H1 (cell line): ENCODE data around the gene NR1I3. TPM values are rescaled to one million over a fixed set of nuclear protein-coding genes. Genes with fewer than 3 reads are reported as not detected.

ENCODE experiments used
- CHD2 ChIP-seq: IDR thresholded peaks from 2 replicates; pipeline ENCODE4 v1.6.1; 2012; ENCODE audit warnings: low read length, improper control_type of control experiment
- JUN ChIP-seq: IDR thresholded peaks from 2 replicates; pipeline ENCODE4 v1.6.1; 2011; ENCODE audit warnings: low read depth, mild to moderate bottlenecking, improper control_type of control experiment, low read length
- KDM1A ChIP-seq: fragments of 200-600, 300-600 bp; sonication (generic); IDR thresholded peaks from 2 replicates; pipeline ENCODE4 v1.7.1; 2016; ENCODE audit warnings: mild to moderate bottlenecking, low read length, borderline replicate concordance
- KDM5A ChIP-seq: fragments of 200-600 bp; IDR thresholded peaks from 2 replicates; pipeline ENCODE4 v1.7.1; 2012; ENCODE audit warnings: mild to moderate bottlenecking, low read length, inconsistent platforms, mixed read lengths
- NANOG ChIP-seq: IDR thresholded peaks from 2 replicates; pipeline ENCODE4 v1.6.1; 2011; ENCODE audit warnings: low read length, low read depth, mild to moderate bottlenecking, inconsistent platforms; ENCODE audit not compliant: insufficient read depth, poor library complexity, severe bottlenecking
- SIRT6 ChIP-seq: IDR thresholded peaks from one replicate; pipeline ENCODE4 v1.7.1; 2012; ENCODE audit warnings: low read length, inconsistent platforms
- SP2 ChIP-seq: IDR thresholded peaks from 2 replicates; pipeline ENCODE4 v1.6.1; 2012; ENCODE audit warnings: mild to moderate bottlenecking, low read length, inconsistent platforms
- microRNA-seq, 2 experiments: library from miRNA; unstranded; fragments of <30 nt; microRNA quantifications; one replicate each; pipeline versions ENCODE4 to v1.2.0, GENCODE V29; 2016 to 2020; ENCODE audit warnings: borderline microRNAs expressed in 2 of 2, borderline number of aligned reads in 2 of 2, borderline replicate concordance in 1 of 2
- polyA plus RNA-seq, 7 experiments: library from polyadenylated mRNA; depleted of rRNA in 3 of 7; stranded (reverse) in 5 of 7; unstranded in 2 of 7; fragments of >200 nt in 5 of 7; fragments of 200-250 nt in 2 of 7; gene quantifications; 1 replicate in 5 of 7; 2 replicates in 1 of 7; 4 replicates in 1 of 7; pipeline versions ENCODE4 v1.2.1 to v1.2.3, GENCODE V29; 2011 to 2013; ENCODE audit warnings: missing spikeins in 2 of 7, mixed read lengths in 2 of 7
- total RNA-seq: library from RNA; stranded (reverse); fragmentation: NEBNext Ultra II Directional; extraction: Animal tissue kit (Norgen Biotek cat#: 25700); gene quantifications from 2 replicates; pipeline ENCODE4 v1.2.1, GENCODE V29; 2021
- TF ChIP-seq, protein P1 (sequence below): IDR thresholded peaks from 2 replicates; pipeline ENCODE4 v1.6.1; 2012; ENCODE audit warnings: low read length, inconsistent platforms

NR1I3 gene
- total and polyA plus RNA-seq, 2 of the 8 experiments (the other 6 are each of a cell fraction or from before 2014, with no cell fraction given), result not detected

DNA sequence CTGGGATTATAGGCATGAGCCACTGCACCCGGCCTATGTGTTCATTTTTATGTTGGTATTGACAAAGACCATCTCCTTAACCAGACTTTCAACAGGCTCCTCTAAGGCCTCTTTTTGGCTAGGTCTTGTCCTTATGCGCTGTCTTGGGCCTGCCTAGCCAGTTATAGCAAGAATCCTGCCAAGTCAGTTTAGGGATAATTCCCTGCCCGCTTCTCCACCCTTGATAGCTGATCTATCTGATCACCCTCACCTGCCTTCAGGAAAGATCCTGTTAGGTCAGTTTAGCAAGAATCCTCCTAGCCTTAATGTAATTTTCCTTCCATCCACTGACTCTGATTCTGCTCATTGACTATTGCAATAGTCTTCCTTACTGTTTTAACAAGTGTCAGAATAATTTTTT lies 58.3 kb downstream of the NR1I3 start (continued):
- TF ChIP-seq, protein P1, sequence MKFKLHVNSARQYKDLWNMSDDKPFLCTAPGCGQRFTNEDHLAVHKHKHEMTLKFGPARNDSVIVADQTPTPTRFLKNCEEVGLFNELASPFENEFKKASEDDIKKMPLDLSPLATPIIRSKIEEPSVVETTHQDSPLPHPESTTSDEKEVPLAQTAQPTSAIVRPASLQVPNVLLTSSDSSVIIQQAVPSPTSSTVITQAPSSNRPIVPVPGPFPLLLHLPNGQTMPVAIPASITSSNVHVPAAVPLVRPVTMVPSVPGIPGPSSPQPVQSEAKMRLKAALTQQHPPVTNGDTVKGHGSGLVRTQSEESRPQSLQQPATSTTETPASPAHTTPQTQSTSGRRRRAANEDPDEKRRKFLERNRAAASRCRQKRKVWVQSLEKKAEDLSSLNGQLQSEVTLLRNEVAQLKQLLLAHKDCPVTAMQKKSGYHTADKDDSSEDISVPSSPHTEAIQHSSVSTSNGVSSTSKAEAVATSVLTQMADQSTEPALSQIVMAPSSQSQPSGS, result no peak
- TF ChIP-seq CHD2 (no peak), NANOG (no peak), SIRT6 (no peak), SP2 (no peak), KDM5A (no peak), JUN (no peak), KDM1A (no peak)

Small RNAs within 50 kb of the gene (microRNA-seq; reads per million reads assigned to microRNA genes)
- 0.23 to 0.61 reads per million in 2 experiments for gene MIR5187

Other genes starting within 250 kb of the NR1I3 start
- 143 and 159 TPM in 2 replicates for gene F11R, start 217.1 kb downstream of the NR1I3 start, total RNA-seq
- gene F11R, start 217.1 kb downstream of the NR1I3 start, polyA plus RNA-seq (2011; rRNA removed), result 170 and 200 TPM in 2 replicates
- 60.4 and 60.9 TPM in 2 replicates for gene TSTD1, start 199.2 kb downstream of the NR1I3 start, total RNA-seq
- gene TSTD1, start 199.2 kb downstream of the NR1I3 start, polyA plus RNA-seq (2011; rRNA removed), result 314 and 360 TPM in 2 replicates
- gene USF1, start 192.2 kb downstream of the NR1I3 start, total RNA-seq, result 68.9 and 74.6 TPM in 2 replicates
- 45.7 and 50.3 TPM in 2 replicates for gene USF1, start 192.2 kb downstream of the NR1I3 start, polyA plus RNA-seq (2011; rRNA removed)
- 0.39 and 0.40 TPM in 2 replicates for gene ARHGAP30, start 168.3 kb downstream of the NR1I3 start, total RNA-seq
- 0.27 and 0.50 TPM in 2 replicates for gene ARHGAP30, start 168.3 kb downstream of the NR1I3 start, polyA plus RNA-seq (2011; rRNA removed)
- gene NECTIN4, start 148.6 kb downstream of the NR1I3 start, total RNA-seq, result 0.19 and 0.29 TPM in 2 replicates
- gene NECTIN4, start 148.6 kb downstream of the NR1I3 start, polyA plus RNA-seq (2011; rRNA removed), result 0.71 and 0.86 TPM in 2 replicates
- 4.0 and 6.5 TPM in 2 replicates for gene KLHDC9, start 139.8 kb downstream of the NR1I3 start, total RNA-seq
- gene KLHDC9, start 139.8 kb downstream of the NR1I3 start, polyA plus RNA-seq (2011; rRNA removed), result 15.6 and 18.0 TPM in 2 replicates
- 71.2 and 74.7 TPM in 2 replicates for gene PFDN2, start 120.2 kb downstream of the NR1I3 start, total RNA-seq
- gene PFDN2, start 120.2 kb downstream of the NR1I3 start, polyA plus RNA-seq (2011; rRNA removed), result 66.2 and 69.6 TPM in 2 replicates
- gene NIT1, start 120.1 kb downstream of the NR1I3 start, total RNA-seq, result 40.4 and 40.6 TPM in 2 replicates
- gene NIT1, start 120.1 kb downstream of the NR1I3 start, polyA plus RNA-seq (2011; rRNA removed), result 33.0 and 46.3 TPM in 2 replicates
- 42.0 and 42.6 TPM in 2 replicates for gene DEDD, start 105.5 kb downstream of the NR1I3 start, total RNA-seq
- 55.9 and 61.7 TPM in 2 replicates for gene DEDD, start 105.5 kb downstream of the NR1I3 start, polyA plus RNA-seq (2011; rRNA removed)
- gene UFC1, start 84.2 kb downstream of the NR1I3 start, total RNA-seq, result 67.8 and 71.0 TPM in 2 replicates
- gene UFC1, start 84.2 kb downstream of the NR1I3 start, polyA plus RNA-seq (2011; rRNA removed), result 60.2 and 102 TPM in 2 replicates
- 23.9 and 28.2 TPM in 2 replicates for gene USP21, start 78.7 kb downstream of the NR1I3 start, total RNA-seq
- 36.3 and 53.5 TPM in 2 replicates for gene USP21, start 78.7 kb downstream of the NR1I3 start, polyA plus RNA-seq (2011; rRNA removed)
- 32.1 and 40.4 TPM in 2 replicates for gene PPOX, start 71.8 kb downstream of the NR1I3 start, total RNA-seq
- 37.7 and 39.4 TPM in 2 replicates for gene PPOX, start 71.8 kb downstream of the NR1I3 start, polyA plus RNA-seq (2011; rRNA removed)
- 42.3 and 45.5 TPM in 2 replicates for gene B4GALT3, start 60.7 kb downstream of the NR1I3 start, total RNA-seq
- 43.0 and 61.2 TPM in 2 replicates for gene B4GALT3, start 60.7 kb downstream of the NR1I3 start, polyA plus RNA-seq (2011; rRNA removed)
- gene ADAMTS4, start 39.1 kb downstream of the NR1I3 start, total RNA-seq, result 7.2 and 12.4 TPM in 2 replicates
- 4.6 and 6.4 TPM in 2 replicates for gene ADAMTS4, start 39.1 kb downstream of the NR1I3 start, polyA plus RNA-seq (2011; rRNA removed)
- gene NDUFS2, start 35.8 kb downstream of the NR1I3 start, total RNA-seq, result 88.7 and 95.1 TPM in 2 replicates
- 100 and 113 TPM in 2 replicates for gene NDUFS2, start 35.8 kb downstream of the NR1I3 start, polyA plus RNA-seq (2011; rRNA removed)
- gene FCER1G, start 22.9 kb downstream of the NR1I3 start, total RNA-seq, result 0.86 TPM in 1 of 2 replicates, not detected in the other
- gene FCER1G, start 22.9 kb downstream of the NR1I3 start, polyA plus RNA-seq (2011; rRNA removed), result 0.85 and 1.6 TPM in 2 replicates
- gene APOA2, start 14.6 kb downstream of the NR1I3 start, total RNA-seq, result not detected in 2 replicates
- gene APOA2, start 14.6 kb downstream of the NR1I3 start, polyA plus RNA-seq (2011; rRNA removed), result 0.41 TPM in 1 of 2 replicates, not detected in the other
- gene TOMM40L, start 12.1 kb downstream of the NR1I3 start, total RNA-seq, result 13.8 and 15.0 TPM in 2 replicates
- gene TOMM40L, start 12.1 kb downstream of the NR1I3 start, polyA plus RNA-seq (2011; rRNA removed), result 11.4 and 14.2 TPM in 2 replicates
- gene PCP4L1, start 20.5 kb upstream of the NR1I3 start, total RNA-seq, result 1.0 and 1.9 TPM in 2 replicates
- gene PCP4L1, start 20.5 kb upstream of the NR1I3 start, polyA plus RNA-seq (2011; rRNA removed), result 0.41 and 0.55 TPM in 2 replicates
- 4.1 and 6.1 TPM in 2 replicates for gene MPZ, start 71.8 kb upstream of the NR1I3 start, total RNA-seq
- 5.1 and 8.1 TPM in 2 replicates for gene MPZ, start 71.8 kb upstream of the NR1I3 start, polyA plus RNA-seq (2011; rRNA removed)
- gene SDHC, start 76.2 kb upstream of the NR1I3 start, total RNA-seq, result 216 and 224 TPM in 2 replicates
- gene SDHC, start 76.2 kb upstream of the NR1I3 start, polyA plus RNA-seq (2011; rRNA removed), result 251 and 305 TPM in 2 replicates
- gene CFAP126, start 129.7 kb upstream of the NR1I3 start, total RNA-seq, result not detected in 2 replicates
- gene CFAP126, start 129.7 kb upstream of the NR1I3 start, polyA plus RNA-seq (2011; rRNA removed), result not detected in 2 replicates